ENCODE data around the gene TNS3.

- no peak for TF ChIP-seq EZH2 (IDR thresholded peaks at IDR 0.05)
- no peak for TF ChIP-seq POLR2AphosphoS5 (IDR thresholded peaks at IDR 0.05; ENCODE audit: borderline replicate concordance, low read depth, low read length)
Measured at GRCh38 chr7:47366211-47366610, 215.7 kb downstream of the TNS3 start.
